HG03432 (cell line): Measurements from ENCODE around the gene SGTA.
A peak's percentile ranks its signal among the peaks of the same experiment; 100 is the strongest.
"Not testable (repeated sequence)": the region's sequence is repeated elsewhere in the genome, so short reads cannot be mapped to it uniquely, and the experiment has no call there.

Experiments used
- ATAC-seq: cut with Tn5 transposase; IDR thresholded peaks from one replicate; pipeline ENCODE4 v1.9.1; 2021; ENCODE audit warnings: mild to moderate bottlenecking, moderate library complexity; ENCODE audit not compliant: unreplicated experiment

Gene SGTA

GRCh38 chr19:2782936-2783780 is at the start of gene SGTA:
Gene SGTA (minus strand): TSS chr19:2783273. CDS start chr19:2769068, 14,205 bp downstream.
- ATAC-seq, result peak; percentile 73

GRCh38 chr19:2827840-2828489 is 44.9 kb upstream of the SGTA start:
- no peak for ATAC-seq

GRCh38 chr19:2827022-2827421 is 43.9 kb upstream of the SGTA start:
- no peak for ATAC-seq

GRCh38 chr19:2824129-2824528 is 41.1 kb upstream of the SGTA start:
- ATAC-seq, result no peak

- no peak for ATAC-seq
Measured at GRCh38 chr19:2823646-2824045, 40.6 kb upstream of the SGTA start.

- no peak for ATAC-seq
Measured at GRCh38 chr19:2822846-2823245, 39.8 kb upstream of the SGTA start.

GRCh38 chr19:2820112-2820702 is 37.1 kb upstream of the SGTA start:
- ATAC-seq, result peak; percentile 27

- ATAC-seq, result peak; percentile 88
Measured at GRCh38 chr19:2819540-2820111, 36.6 kb upstream of the SGTA start, which contains the start of gene ZNF554. Gene ZNF554 (plus strand): TSS chr19:2819868. CDS start chr19:2820072, 204 bp downstream.

- ATAC-seq, result not testable (repeated sequence)
Measured at GRCh38 chr19:2817237-2817829, 34.3 kb upstream of the SGTA start.

- no peak for ATAC-seq
Measured at GRCh38 chr19:2816641-2817040, 33.6 kb upstream of the SGTA start.

GRCh38 chr19:2815923-2816322 is 32.9 kb upstream of the SGTA start:
- no peak for ATAC-seq

- ATAC-seq, result no peak
Measured at GRCh38 chr19:2815191-2815614, 32.1 kb upstream of the SGTA start.

- no peak for ATAC-seq
Measured at GRCh38 chr19:2814426-2814825, 31.4 kb upstream of the SGTA start.

GRCh38 chr19:2813235-2814160 is 30.4 kb upstream of the SGTA start:
- ATAC-seq, result no peak

- ATAC-seq, result no peak
Measured at GRCh38 chr19:2812414-2813234, 29.6 kb upstream of the SGTA start.

- ATAC-seq, result no peak
Measured at GRCh38 chr19:2811735-2812413, 28.8 kb upstream of the SGTA start.

GRCh38 chr19:2811221-2811722 is 28.2 kb upstream of the SGTA start:
- ATAC-seq, result no peak
